ENCODE results near the gene NMBR. TPM values are rescaled to one million over a fixed set of nuclear protein-coding genes. Genes with fewer than 3 reads are reported as not detected.

NMBR gene
- 0.37 TPM in 1 of 2 replicates, not detected in the other for total RNA-seq

GRCh38 chr6:142146828-142147662 lies at the start of gene NMBR, which contains the start of gene VTA1:
NMBR (minus strand) TSS chr6:142147122; CDS start chr6:142088658, 58,464 bp downstream.
VTA1 (plus strand) TSS chr6:142147263; CDS start chr6:142147288, 25 bp downstream.

GRCh38 chr6:142132625-142133024 lies 14.3 kb downstream of the NMBR start, which contains the start of gene GJE1:
GJE1 (plus strand) TSS chr6:142132925; CDS start chr6:142133159, 234 bp downstream.

Other genes with a start within 250 kb of the NMBR start
- not detected in 2 replicates for gene GJE1, start 14.2 kb downstream of the NMBR start, total RNA-seq
- 47.4 and 66.3 TPM in 2 replicates for gene VTA1, start 141 bp upstream of the NMBR start, total RNA-seq
- gene ADGRG6, start 154.9 kb upstream of the NMBR start, total RNA-seq, result 0.37 and 0.59 TPM in 2 replicates